Skeletal muscle tissue (tissue), 4 donors: Measurements from ENCODE around the gene PEX14. TPM values are rescaled to one million over a fixed set of nuclear protein-coding genes. Genes with fewer than 3 reads are reported as not detected.
"Not testable (repeated sequence)": the region's sequence is repeated elsewhere in the genome, so short reads cannot be mapped to it uniquely, and the experiment has no call there.

Experiments
- H3K27ac ChIP-seq: one replicate; pipeline ENCODE4 v1.7.0; 2013; ENCODE audit warnings: mild to moderate bottlenecking, low read depth, low read length, inconsistent platforms
- H3K27me3 ChIP-seq, 3 donors: one replicate each; pipeline ENCODE4 v1.7.0; 2013; ENCODE audit warnings: low read length in 3 of 3; ENCODE audit not compliant: control insufficient read depth in 3 of 3, insufficient read depth in 3 of 3
- H3K36me3 ChIP-seq, 3 donors: one replicate each; pipeline ENCODE4 v1.7.0; 2013; ENCODE audit warnings: low read length in 3 of 3; ENCODE audit not compliant: control insufficient read depth in 3 of 3, insufficient read depth in 3 of 3
- H3K4me1 ChIP-seq, 3 donors: one replicate each; pipeline ENCODE4 v1.7.0; 2013; ENCODE audit warnings: low read length in 3 of 3, mild to moderate bottlenecking in 3 of 3; ENCODE audit not compliant: control insufficient read depth in 3 of 3, insufficient read depth in 3 of 3
- H3K4me3 ChIP-seq, 3 donors: one replicate each; pipeline ENCODE4 v1.7.0; 2013; ENCODE audit warnings: low read length in 3 of 3
- H3K9ac ChIP-seq, 3 donors: one replicate each; pipeline ENCODE4 v1.7.0; 2013; ENCODE audit warnings: low read length in 3 of 3, mild to moderate bottlenecking in 3 of 3, moderate library complexity in 2 of 3, low read depth in 1 of 3
- H3K9me3 ChIP-seq, 3 donors: one replicate each; pipeline ENCODE4 v1.7.0; 2013; ENCODE audit warnings: low read length in 3 of 3; ENCODE audit not compliant: control insufficient read depth in 3 of 3
- total RNA-seq: library from RNA; depleted of rRNA; stranded (reverse); fragments of >200 nt; gene quantifications from one replicate; pipeline ENCODE4 v1.2.3, GENCODE V29; 2014
- donor health status: Osteomylitis.

The PEX14 gene
- total RNA-seq, 1 donor from 2014 or later, result 7.3 TPM

GRCh38 chr1:10450156-10450814 is 24.5 kb upstream of the PEX14 start:
- Histone ChIP-seq H3K4me1 (peaks cover 0 to 2% (median 0%) of the 10 kb centered on the region in 3 donors), H3K4me3 (no peak overlapping the region), H3K9ac (no peak overlapping the region), H3K36me3 (no peaks in the 10 kb centered on the region), H3K27me3 (peaks cover 8 to 18% (median 10%) of the 10 kb centered on the region in 3 donors), H3K27ac (no peak overlapping the region), H3K9me3 (no peaks in the 10 kb centered on the region)

- Histone ChIP-seq H3K9ac (no peak overlapping the region), H3K27ac (no peak overlapping the region), H3K4me3 (no peak overlapping the region), H3K36me3 (no peaks in the 10 kb centered on the region), H3K27me3 (peaks cover 8 to 18% (median 10%) of the 10 kb centered on the region in 3 donors), H3K9me3 (no peaks in the 10 kb centered on the region), H3K4me1 (peaks cover 0 to 2% (median 0%) of the 10 kb centered on the region in 3 donors)
Observed at GRCh38 chr1:10450836-10451235, 23.9 kb upstream of the PEX14 start.

DNA sequence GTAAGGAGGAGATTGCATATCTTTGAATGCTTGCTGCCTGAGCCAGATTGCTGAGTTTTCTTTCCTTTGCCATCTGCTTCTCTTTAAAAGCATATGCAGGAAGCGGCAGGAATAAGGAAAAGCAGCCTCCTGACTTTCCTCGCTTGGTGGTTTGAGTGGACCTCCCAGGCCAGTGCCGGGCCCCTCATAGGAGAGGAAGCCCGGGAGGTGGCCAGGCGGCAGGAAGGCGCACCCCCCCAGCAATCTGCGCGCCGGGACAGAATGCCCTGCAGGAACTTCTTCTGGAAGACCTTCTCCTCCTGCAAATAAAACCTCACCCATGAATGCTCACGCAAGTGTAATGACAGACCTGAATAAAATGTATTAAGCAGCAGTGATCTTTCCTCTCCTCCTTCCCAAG is 23.5 kb upstream of the PEX14 start:
- Histone ChIP-seq H3K36me3 (no peaks in the 10 kb centered on the region), H3K27ac (no peak overlapping the region), H3K27me3 (peaks cover 8 to 18% (median 10%) of the 10 kb centered on the region in 3 donors), H3K9ac (no peak overlapping the region), H3K4me1 (peaks cover 0 to 2% (median 0%) of the 10 kb centered on the region in 3 donors), H3K9me3 (no peaks in the 10 kb centered on the region), H3K4me3 (no peak overlapping the region)

DNA sequence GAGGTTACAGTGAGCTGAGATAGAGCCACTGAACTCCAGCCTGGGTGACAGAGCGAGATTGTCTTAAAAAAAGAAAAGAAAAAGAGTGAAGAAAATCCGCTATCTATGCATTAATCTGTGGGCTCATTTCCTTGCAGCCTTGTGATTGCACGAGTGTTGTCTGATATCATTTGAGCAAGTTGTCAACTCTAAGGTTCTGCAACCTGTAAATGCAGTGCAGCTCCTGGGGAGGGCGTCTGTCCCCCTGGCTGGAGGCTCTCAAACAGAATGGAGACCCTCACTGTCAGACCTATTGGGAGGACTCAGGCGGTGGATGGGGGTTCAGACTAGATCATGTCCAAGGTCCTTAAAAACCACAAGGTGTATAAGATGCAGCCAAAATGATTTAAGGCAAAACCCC is 18.7 kb upstream of the PEX14 start:
- Histone ChIP-seq H3K4me3 (no peak overlapping the region), H3K27me3 (no peaks in the 10 kb centered on the region), H3K27ac (no peak overlapping the region)

DNA sequence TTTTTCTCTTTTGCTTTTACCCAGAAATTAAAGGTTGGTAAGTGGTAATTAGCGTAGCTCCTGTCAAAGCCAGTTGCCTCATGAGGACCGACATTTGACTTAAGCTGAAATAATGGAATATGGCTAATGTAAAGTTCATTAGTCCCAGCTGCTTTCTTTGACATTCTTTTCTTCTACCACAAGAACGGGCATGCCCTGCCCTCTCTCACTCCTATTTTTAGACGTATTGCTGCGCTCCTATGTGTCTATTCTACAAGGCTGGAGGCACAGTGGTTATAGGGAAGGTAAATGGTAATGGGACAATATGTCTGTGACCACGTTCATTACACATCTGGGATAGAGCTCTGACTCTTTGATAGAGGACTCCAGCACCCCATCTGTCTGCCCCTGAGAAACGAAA is 18.1 kb upstream of the PEX14 start:
- Histone ChIP-seq H3K4me3 (no peak overlapping the region), H3K27ac (no peak overlapping the region), H3K27me3 (no peaks in the 10 kb centered on the region), H3K4me1 (no peaks in the 10 kb centered on the region), H3K9me3 (no peaks in the 10 kb centered on the region), H3K9ac (no peak overlapping the region), H3K36me3 (peaks cover 6 to 7% (median 6%) of the 10 kb centered on the region in 3 donors)

More for the DNA sequence above, 18.7 kb upstream of the PEX14 start:
- peaks cover 0 to under 1% (median 0%) of the 10 kb centered on the region in 3 donors for H3K36me3 ChIP-seq
- peaks cover 0 to 2% (median 0%) of the 10 kb centered on the region in 3 donors for H3K4me1 ChIP-seq
- no peak overlapping the region for H3K9ac ChIP-seq
- no peaks in the 10 kb centered on the region for H3K9me3 ChIP-seq

- not testable (repeated sequence) for H3K27me3 ChIP-seq, H3K9me3 ChIP-seq, H3K4me3 ChIP-seq, H3K9ac ChIP-seq, H3K27ac ChIP-seq, H3K4me1 ChIP-seq
- H3K36me3 ChIP-seq, result peaks cover 10 to 13% (median 10%) of the 10 kb centered on the region in 3 donors
Observed at GRCh38 chr1:10457462-10457861, 17.3 kb upstream of the PEX14 start.

GRCh38 chr1:10457875-10458274 is 16.9 kb upstream of the PEX14 start:
- peaks cover 14 to 17% (median 14%) of the 10 kb centered on the region in 3 donors for H3K36me3 ChIP-seq
- H3K9ac ChIP-seq, result no peak overlapping the region
- H3K4me3 ChIP-seq, result no peak overlapping the region
- no peak overlapping the region for H3K27ac ChIP-seq
- H3K4me1 ChIP-seq, result no peaks in the 10 kb centered on the region
- H3K9me3 ChIP-seq, result no peaks in the 10 kb centered on the region
- H3K27me3 ChIP-seq, result no peaks in the 10 kb centered on the region

DNA sequence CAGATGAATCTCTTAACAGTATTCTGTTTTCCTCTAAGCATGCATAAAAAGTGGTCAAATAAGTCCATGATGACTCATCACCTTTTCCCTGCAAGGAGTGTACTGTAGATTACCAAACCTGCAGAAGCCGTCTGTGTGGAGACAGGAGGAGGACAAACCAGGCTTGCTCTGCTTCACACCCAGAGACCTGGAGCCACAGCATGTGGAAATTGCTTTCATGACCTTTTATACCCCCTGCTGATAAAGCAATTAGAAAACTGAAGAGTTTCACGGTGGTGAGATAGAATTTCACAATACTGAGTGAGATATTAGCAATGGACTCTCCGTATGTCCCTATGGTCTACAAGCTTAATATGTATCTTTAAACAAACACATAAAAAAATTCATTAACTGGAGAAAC is 15.6 kb upstream of the PEX14 start:
- Histone ChIP-seq H3K36me3 (peaks cover 20 to 23% (median 22%) of the 10 kb centered on the region in 3 donors), H3K9ac (no peak overlapping the region), H3K27me3 (no peaks in the 10 kb centered on the region), H3K27ac (no peak overlapping the region), H3K4me3 (no peak overlapping the region), H3K9me3 (no peaks in the 10 kb centered on the region), H3K4me1 (no peaks in the 10 kb centered on the region)

DNA sequence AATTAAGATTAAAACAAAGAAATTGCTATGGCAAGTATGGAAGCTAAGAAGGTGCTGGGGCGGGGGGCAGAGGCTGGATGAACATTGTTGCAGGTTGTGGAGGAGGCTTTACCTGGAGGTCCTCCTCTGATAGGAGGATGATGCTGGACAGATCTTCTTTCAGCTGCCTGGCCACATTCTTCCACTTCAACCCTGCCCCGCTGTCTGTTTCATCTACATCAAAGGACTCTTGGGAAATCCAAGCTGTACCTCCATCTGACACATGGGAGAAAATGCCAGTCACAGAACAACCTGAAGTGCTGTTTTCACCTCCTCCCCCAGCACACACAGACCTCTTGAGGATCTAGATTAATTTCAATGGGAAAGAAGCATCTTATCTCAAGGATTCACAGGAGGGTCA is 7.7 kb upstream of the PEX14 start:
- peaks cover 10% of the 10 kb centered on the region in 3 donors for H3K4me1 ChIP-seq
- no peaks in the 10 kb centered on the region for H3K9me3 ChIP-seq
- no peaks in the 10 kb centered on the region for H3K27me3 ChIP-seq
- peaks cover 43 to 57% (median 50%) of the 10 kb centered on the region in 3 donors for H3K36me3 ChIP-seq
- no peak overlapping the region for H3K4me3 ChIP-seq
- H3K27ac ChIP-seq, result no peak overlapping the region
- H3K9ac ChIP-seq, result no peak overlapping the region

GRCh38 chr1:10470043-10470442 is 4.7 kb upstream of the PEX14 start:
- H3K4me3 ChIP-seq, result no peak overlapping the region
- no peak overlapping the region for H3K27ac ChIP-seq
- no peak overlapping the region for H3K9ac ChIP-seq
- no peaks in the 10 kb centered on the region for H3K9me3 ChIP-seq
- no peaks in the 10 kb centered on the region for H3K27me3 ChIP-seq
- peaks cover 23 to 36% (median 31%) of the 10 kb centered on the region in 3 donors for H3K36me3 ChIP-seq
- peaks cover 10 to 15% (median 12%) of the 10 kb centered on the region in 3 donors for H3K4me1 ChIP-seq
